Measurements from ENCODE around the gene MYF6. TPM values are rescaled to one million over a fixed set of nuclear protein-coding genes. Genes with fewer than 3 reads are reported as not detected.

The MYF6 gene
- total RNA-seq, 1 experiment from 2014 or later: not detected

DNA sequence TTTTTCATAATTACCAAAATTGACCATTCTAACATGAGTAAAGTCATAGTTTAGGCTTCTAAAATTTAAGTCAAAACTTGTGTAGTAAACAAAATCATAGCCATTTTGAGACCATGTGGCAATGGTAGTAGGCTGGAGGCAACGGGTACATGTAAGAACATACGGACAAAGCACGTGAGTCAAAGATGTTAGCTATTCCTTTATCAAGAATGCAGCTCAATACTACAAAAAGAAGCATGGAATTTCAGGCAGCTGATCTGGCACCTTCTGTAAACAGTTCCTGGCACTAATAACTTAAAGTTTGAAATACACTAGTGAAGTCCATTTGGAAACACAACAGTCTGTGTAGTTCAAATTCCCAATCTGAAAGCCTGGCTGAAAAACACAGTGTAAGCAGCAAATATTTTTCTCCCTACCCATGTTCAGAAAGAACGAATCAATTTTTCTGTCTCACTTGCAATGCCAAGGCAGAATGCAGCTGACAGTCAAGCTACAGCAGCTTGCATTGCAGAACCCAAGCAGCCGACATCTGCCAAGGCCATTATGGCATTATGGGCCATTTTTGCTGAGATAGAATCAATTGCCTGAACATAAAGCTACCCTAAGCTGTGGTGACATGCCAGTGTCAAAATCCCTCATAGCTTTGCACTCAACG, 38.5 kb downstream of the MYF6 start:
- ChIA-PET POLR2A (no interaction called here), CTCF (no interaction called here)
- Mint-ChIP-seq H3K27me3 (ENCODE audit: insufficient read depth, unreplicated experiment) (peaks cover 87% of the 10 kb centered on the region), H3K9me3 (ENCODE audit: unreplicated experiment) (no peaks in the 10 kb centered on the region), H3K36me3 (ENCODE audit: insufficient read depth, unreplicated experiment) (no peaks in the 10 kb centered on the region), H3K4me3 (ENCODE audit: unreplicated experiment) (no peak overlapping the region), H3K27ac (ENCODE audit: low read depth, unreplicated experiment) (no peak overlapping the region), H3K4me1 (ENCODE audit: insufficient read depth, unreplicated experiment) (no peaks in the 10 kb centered on the region)
- DNase-seq (ENCODE audit: unreplicated experiment): no peak
- no TSS peak for BruUV-seq (replicated peaks)
- intact Hi-C loops (cut with micrococcal nuclease): no loop called here
- TF ChIP-seq, protein P1, sequence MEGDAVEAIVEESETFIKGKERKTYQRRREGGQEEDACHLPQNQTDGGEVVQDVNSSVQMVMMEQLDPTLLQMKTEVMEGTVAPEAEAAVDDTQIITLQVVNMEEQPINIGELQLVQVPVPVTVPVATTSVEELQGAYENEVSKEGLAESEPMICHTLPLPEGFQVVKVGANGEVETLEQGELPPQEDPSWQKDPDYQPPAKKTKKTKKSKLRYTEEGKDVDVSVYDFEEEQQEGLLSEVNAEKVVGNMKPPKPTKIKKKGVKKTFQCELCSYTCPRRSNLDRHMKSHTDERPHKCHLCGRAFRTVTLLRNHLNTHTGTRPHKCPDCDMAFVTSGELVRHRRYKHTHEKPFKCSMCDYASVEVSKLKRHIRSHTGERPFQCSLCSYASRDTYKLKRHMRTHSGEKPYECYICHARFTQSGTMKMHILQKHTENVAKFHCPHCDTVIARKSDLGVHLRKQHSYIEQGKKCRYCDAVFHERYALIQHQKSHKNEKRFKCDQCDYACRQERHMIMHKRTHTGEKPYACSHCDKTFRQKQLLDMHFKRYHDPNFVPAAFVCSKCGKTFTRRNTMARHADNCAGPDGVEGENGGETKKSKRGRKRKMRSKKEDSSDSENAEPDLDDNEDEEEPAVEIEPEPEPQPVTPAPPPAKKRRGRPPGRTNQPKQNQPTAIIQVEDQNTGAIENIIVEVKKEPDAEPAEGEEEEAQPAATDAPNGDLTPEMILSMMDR (IDR thresholded peaks at IDR 0.05; ENCODE audit: unreplicated experiment): no peak

DNA sequence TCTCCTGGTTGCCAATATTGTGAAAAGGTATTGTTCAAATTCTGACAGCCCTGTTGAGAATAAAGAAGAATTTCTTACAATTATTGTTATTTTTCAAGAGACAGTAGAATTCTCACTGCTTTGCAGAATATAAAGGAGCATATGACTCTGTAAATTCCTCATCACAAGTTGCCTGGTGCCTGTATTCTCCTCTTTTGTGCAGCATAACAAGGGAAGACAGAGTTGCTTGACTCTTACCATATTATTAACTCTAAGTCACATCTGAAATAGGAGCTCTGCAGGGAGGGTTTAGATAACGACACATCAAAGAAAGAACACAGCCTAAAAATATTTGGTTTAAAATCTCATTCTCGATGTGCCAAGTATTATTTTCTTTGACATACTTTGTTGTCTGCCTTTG, 40.4 kb downstream of the MYF6 start:
- no peak for DNase-seq (ENCODE audit: unreplicated experiment)
- ChIA-PET CTCF (interaction anchor here (1.2 kb wide), 1 partner anchor 17 kb away, joined by 5 read pairs; no protein-coding TSS in a partner anchor), POLR2A (no interaction called here)
- no peaks in the 10 kb centered on the region for H3K9me3 Mint-ChIP-seq (ENCODE audit: unreplicated experiment)
- peaks cover 75% of the 10 kb centered on the region for H3K27me3 Mint-ChIP-seq (ENCODE audit: insufficient read depth, unreplicated experiment)
- no peaks in the 10 kb centered on the region for H3K36me3 Mint-ChIP-seq (ENCODE audit: insufficient read depth, unreplicated experiment)
- no peaks in the 10 kb centered on the region for H3K4me1 Mint-ChIP-seq (ENCODE audit: insufficient read depth, unreplicated experiment)
- intact Hi-C loops (cut with micrococcal nuclease): no loop called here
- TF ChIP-seq, protein P1 (IDR thresholded peaks at IDR 0.05; ENCODE audit: unreplicated experiment): no peak
- no peak overlapping the region for H3K27ac Mint-ChIP-seq (ENCODE audit: low read depth, unreplicated experiment)
- no peak overlapping the region for H3K4me3 Mint-ChIP-seq (ENCODE audit: unreplicated experiment)
- no TSS peak for BruUV-seq (replicated peaks)

DNA sequence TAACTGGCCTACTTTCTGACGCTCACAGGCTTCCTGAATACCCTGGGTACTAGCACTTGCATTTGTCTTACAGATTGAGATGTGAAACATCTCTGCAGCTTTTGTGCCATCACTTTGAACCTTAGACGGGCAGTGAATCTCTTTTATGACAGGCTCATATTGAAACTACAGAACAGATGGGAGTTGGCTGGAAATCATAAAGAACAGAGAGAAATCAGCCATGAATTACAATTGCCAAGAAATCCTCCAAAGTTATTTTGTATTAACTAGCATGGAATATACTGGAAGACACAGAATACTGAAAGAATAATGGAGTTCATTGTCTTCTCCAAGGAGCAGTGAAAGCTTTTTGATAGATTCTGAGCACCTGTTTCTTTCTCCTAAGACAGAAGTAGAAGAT, 42.0 kb downstream of the MYF6 start:
- H3K9me3 Mint-ChIP-seq (ENCODE audit: unreplicated experiment): no peaks in the 10 kb centered on the region
- CTCF ChIA-PET: interaction anchor here (1.5 kb wide), 1 partner anchor 152 kb away, joined by 4 read pairs; no protein-coding TSS in a partner anchor
- intact Hi-C loops (cut with micrococcal nuclease): no loop called here

DNA sequence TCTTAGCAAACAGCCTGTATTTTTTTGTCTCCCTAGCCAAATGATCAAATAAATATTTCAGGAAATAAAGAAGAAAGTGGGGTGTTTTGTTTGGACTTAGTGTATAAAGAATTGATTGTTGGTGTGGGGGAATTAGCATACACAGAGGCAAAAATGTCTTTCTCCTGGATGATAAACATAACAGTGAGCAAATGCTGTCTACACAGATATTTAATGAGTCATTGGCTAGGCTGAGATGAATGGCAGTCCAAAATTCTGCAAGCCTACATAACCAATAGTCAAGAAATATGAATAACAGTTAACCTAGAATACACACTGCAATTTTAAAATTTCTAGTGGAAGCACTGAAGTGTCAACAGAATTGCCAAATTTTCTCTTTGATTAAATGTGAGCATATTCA, 45.0 kb downstream of the MYF6 start:
- intact Hi-C loops (cut with micrococcal nuclease): no loop called here
- no TSS peak for BruUV-seq (replicated peaks)
- no peak overlapping the region for H3K27ac Mint-ChIP-seq (ENCODE audit: low read depth, unreplicated experiment)
- H3K27me3 Mint-ChIP-seq (ENCODE audit: insufficient read depth, unreplicated experiment): peaks cover 62% of the 10 kb centered on the region
- H3K4me1 Mint-ChIP-seq (ENCODE audit: insufficient read depth, unreplicated experiment): no peaks in the 10 kb centered on the region
- no peaks in the 10 kb centered on the region for H3K36me3 Mint-ChIP-seq (ENCODE audit: insufficient read depth, unreplicated experiment)
- H3K4me3 Mint-ChIP-seq (ENCODE audit: unreplicated experiment): no peak overlapping the region
- no peaks in the 10 kb centered on the region for H3K9me3 Mint-ChIP-seq (ENCODE audit: unreplicated experiment)
- POLR2A ChIA-PET: no interaction called here
- TF ChIP-seq, protein P1 (IDR thresholded peaks at IDR 0.05; ENCODE audit: unreplicated experiment): no peak
- CTCF ChIA-PET: interaction anchor here (1.0 kb wide), 1 partner anchor 280 kb away, joined by 4 read pairs; no protein-coding TSS in a partner anchor
- no peak for DNase-seq (ENCODE audit: unreplicated experiment)

More for the DNA sequence above, 42.0 kb downstream of the MYF6 start:
- POLR2A ChIA-PET: no interaction called here
- H3K36me3 Mint-ChIP-seq (ENCODE audit: insufficient read depth, unreplicated experiment): no peaks in the 10 kb centered on the region
- H3K4me1 Mint-ChIP-seq (ENCODE audit: insufficient read depth, unreplicated experiment): no peaks in the 10 kb centered on the region
- no peak overlapping the region for H3K4me3 Mint-ChIP-seq (ENCODE audit: unreplicated experiment)
- no peak overlapping the region for H3K27ac Mint-ChIP-seq (ENCODE audit: low read depth, unreplicated experiment)
- peaks cover 59% of the 10 kb centered on the region for H3K27me3 Mint-ChIP-seq (ENCODE audit: insufficient read depth, unreplicated experiment)
- no peak for DNase-seq (ENCODE audit: unreplicated experiment)
- BruUV-seq (replicated peaks): no TSS peak
- TF ChIP-seq, protein P1 (IDR thresholded peaks at IDR 0.05; ENCODE audit: unreplicated experiment): no peak
